ENCODE data around the gene LMO4.
A peak's percentile ranks its signal among the peaks of the same experiment; 100 is the strongest.

Gene LMO4

DNA sequence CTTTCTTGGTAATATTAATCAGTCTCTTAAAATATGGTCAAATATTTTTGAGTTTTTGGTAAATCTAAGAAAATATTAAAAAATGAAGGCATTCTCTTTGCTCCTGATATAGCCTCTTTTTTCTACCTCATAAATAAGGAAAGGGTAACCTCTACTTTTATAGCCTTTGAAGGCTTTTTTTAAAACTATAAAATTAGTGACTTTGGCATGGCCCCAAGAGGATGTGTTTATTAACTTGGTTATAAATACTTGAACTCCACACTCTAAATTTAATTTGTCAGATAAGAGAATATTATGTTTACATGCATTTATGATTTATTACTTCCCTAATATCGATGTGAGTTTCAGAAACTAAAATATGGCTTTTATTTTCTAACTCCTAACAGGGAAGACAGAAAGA, 60.3 kb downstream of the LMO4 start:
- H3K36me3 Mint-ChIP-seq (ENCODE audit: low read depth) = peaks cover 23% of the 10 kb centered on the region
- no peak overlapping the region for H3K27ac Mint-ChIP-seq
- peaks cover 27% of the 10 kb centered on the region for H3K9me3 Mint-ChIP-seq
- TF ChIP-seq CTCF (IDR thresholded peaks at IDR 0.05) = no peak
- DNase-seq = no peak
- no peak overlapping the region for H3K4me3 Mint-ChIP-seq
- peaks cover 8% of the 10 kb centered on the region for H3K4me1 Mint-ChIP-seq
- peaks cover 3% of the 10 kb centered on the region for H3K27me3 Mint-ChIP-seq (ENCODE audit: low read depth, poor library complexity)

DNA sequence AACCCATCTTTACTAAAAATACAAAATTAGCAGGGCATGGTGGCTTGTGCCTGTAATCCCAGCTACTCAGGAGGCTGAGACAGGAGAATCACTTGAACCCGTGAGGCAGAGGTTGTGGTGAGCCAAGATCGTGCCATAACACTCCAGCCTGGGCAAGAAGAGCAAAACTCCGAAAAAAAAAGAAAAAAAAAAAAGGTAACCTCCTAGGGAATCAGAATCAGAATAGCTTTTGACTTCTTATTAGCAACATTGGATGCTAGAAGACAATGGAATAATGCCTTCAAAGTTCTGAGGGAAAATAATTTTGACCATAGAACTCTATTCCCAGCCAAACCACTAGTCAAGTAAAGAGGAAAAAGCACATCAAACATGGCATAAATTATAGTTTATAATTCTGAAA, 60.9 kb downstream of the LMO4 start:
- TF ChIP-seq CTCF (IDR thresholded peaks at IDR 0.05) = no peak
- no peak overlapping the region for H3K27ac Mint-ChIP-seq

GRCh38 chr1:87392248-87393192, 63.8 kb downstream of the LMO4 start:
- Mint-ChIP-seq H3K27ac (no peak overlapping the region), H3K36me3 (ENCODE audit: low read depth) (peaks cover 23% of the 10 kb centered on the region), H3K27me3 (ENCODE audit: low read depth, poor library complexity) (peaks cover 3% of the 10 kb centered on the region), H3K4me3 (no peak overlapping the region), H3K4me1 (peaks cover 17% of the 10 kb centered on the region), H3K9me3 (peaks cover 27% of the 10 kb centered on the region)
- TF ChIP-seq CTCF (IDR thresholded peaks at IDR 0.05) = no peak
- DNase-seq = no peak

More for the DNA sequence above, 60.9 kb downstream of the LMO4 start:
- no peak for DNase-seq
- Mint-ChIP-seq H3K36me3 (ENCODE audit: low read depth) (peaks cover 23% of the 10 kb centered on the region), H3K4me3 (no peak overlapping the region), H3K9me3 (peaks cover 27% of the 10 kb centered on the region), H3K4me1 (peaks cover 11% of the 10 kb centered on the region), H3K27me3 (ENCODE audit: low read depth, poor library complexity) (peaks cover 3% of the 10 kb centered on the region)

DNA sequence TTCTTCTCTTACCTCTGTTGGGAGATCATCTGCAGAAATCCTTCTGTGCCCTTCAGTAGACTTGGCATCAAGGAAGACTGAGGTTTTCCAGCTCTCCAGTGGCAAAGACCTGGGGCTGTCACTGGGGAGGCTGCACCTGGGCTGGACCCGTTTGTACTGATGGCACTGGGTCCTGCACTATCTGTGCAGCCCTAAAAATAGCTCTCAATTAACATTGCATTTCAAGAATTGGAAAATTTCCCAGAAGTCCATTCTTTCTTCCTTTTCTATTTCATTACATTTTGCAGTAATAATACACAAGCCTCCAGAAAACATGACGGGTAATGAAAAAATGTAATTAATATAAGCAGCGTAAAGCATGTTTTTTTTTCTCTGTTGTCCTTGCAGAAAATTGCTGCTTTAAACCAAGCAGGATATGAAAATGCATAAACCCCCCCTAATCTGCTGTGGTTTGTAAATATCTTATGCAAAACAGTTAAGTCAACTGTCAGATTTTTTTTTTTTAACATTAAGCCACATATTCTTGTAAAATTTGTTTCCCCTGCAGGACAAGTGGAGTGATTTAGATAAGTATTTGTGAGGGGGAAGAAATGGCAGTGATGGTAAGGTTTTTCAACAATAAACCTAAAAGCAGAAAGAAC, 64.9 kb downstream of the LMO4 start:
- peaks cover 18% of the 10 kb centered on the region for H3K9me3 Mint-ChIP-seq
- H3K36me3 Mint-ChIP-seq (ENCODE audit: low read depth) = peaks cover 15% of the 10 kb centered on the region
- H3K4me1 Mint-ChIP-seq = peaks cover 18% of the 10 kb centered on the region
- TF ChIP-seq CTCF (IDR thresholded peaks at IDR 0.05) = no peak
- no peak overlapping the region for H3K4me3 Mint-ChIP-seq
- peaks cover 3% of the 10 kb centered on the region for H3K27me3 Mint-ChIP-seq (ENCODE audit: low read depth, poor library complexity)
- DNase-seq = no peak
- H3K27ac Mint-ChIP-seq = no peak overlapping the region

DNA sequence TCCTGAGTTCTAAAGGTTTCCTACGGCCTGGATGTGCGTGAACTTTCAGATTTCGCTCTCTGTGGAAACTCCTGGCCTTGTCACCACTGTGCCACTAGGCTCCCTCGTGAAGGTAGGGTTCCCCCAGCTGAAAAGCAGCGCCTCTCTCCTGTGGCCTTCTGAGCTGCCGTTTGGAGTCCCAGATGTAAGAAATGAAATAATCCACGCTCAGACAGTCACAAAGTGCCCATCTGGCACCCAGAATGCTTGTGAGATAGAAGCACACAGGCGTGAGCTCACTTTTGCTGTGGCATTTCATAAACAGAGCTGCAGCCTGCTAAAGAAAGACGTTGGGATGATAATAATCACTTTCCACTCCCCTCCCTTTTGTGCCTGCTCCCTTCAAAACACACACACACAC, 65.8 kb downstream of the LMO4 start:
- no peak for DNase-seq
- H3K4me1 Mint-ChIP-seq = peaks cover 24% of the 10 kb centered on the region
- peaks cover 9% of the 10 kb centered on the region for H3K36me3 Mint-ChIP-seq (ENCODE audit: low read depth)
- peak overlapping the region; percentile 84 for H3K27ac Mint-ChIP-seq
- no peak for TF ChIP-seq CTCF (IDR thresholded peaks at IDR 0.05)
- peaks cover 9% of the 10 kb centered on the region for H3K9me3 Mint-ChIP-seq
- H3K4me3 Mint-ChIP-seq = no peak overlapping the region
- H3K27me3 Mint-ChIP-seq (ENCODE audit: low read depth, poor library complexity) = peaks cover 6% of the 10 kb centered on the region
